GM13977 (cell line): Measurements from ENCODE around the gene IL1RAPL2.
"Not testable (repeated sequence)": the region's sequence is repeated elsewhere in the genome, so short reads cannot be mapped to it uniquely, and the experiment has no call there.

Experiments used
- DNase-seq: peaks from one replicate; pipeline ENCODE4 v3.0.0; 2012; ENCODE audit warnings: low spot score
- in situ Hi-C: fragments of 300-500 bp; cut with MboI; formaldehyde crosslinking; loops from one replicate; pipeline ENCODE4 v1.12.0; 2022; ENCODE audit warnings: low sequenced_read_pairs, low pct_unique_long_range_greater_than_20kb, mixed read lengths, inconsistent platforms; ENCODE audit not compliant: unreplicated experiment
- TF ChIP-seq, protein P1 (sequence below): IDR thresholded peaks from 2 replicates; pipeline ENCODE4 v1.5.1; 2012; ENCODE audit warnings: mild to moderate bottlenecking, control low read depth; ENCODE audit not compliant: insufficient read depth; ENCODE audit errors: extremely low read depth, missing control alignments

IL1RAPL2 gene

DNA sequence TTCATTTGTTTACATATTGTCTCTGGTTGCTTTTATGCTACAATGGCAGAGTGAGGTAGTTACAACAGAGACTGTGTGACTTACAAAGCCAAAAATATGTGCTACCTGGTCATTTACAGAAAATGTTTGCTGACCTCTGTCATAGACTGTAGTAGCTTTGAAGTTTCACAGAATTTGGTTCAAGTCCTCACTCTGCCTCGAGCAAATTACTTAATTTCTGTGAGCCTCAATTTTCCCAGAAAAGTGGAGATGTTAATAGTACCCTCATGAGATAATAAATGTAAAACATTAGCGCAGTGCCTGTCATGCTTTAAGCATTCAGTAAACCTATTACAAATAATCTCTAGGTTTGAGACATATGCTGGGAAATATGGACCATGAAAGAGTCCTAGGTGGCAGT is 1237.9 kb downstream of the IL1RAPL2 start:
- DNase-seq = no peak
- in situ Hi-C loops = no loop called here
- TF ChIP-seq, protein P1, sequence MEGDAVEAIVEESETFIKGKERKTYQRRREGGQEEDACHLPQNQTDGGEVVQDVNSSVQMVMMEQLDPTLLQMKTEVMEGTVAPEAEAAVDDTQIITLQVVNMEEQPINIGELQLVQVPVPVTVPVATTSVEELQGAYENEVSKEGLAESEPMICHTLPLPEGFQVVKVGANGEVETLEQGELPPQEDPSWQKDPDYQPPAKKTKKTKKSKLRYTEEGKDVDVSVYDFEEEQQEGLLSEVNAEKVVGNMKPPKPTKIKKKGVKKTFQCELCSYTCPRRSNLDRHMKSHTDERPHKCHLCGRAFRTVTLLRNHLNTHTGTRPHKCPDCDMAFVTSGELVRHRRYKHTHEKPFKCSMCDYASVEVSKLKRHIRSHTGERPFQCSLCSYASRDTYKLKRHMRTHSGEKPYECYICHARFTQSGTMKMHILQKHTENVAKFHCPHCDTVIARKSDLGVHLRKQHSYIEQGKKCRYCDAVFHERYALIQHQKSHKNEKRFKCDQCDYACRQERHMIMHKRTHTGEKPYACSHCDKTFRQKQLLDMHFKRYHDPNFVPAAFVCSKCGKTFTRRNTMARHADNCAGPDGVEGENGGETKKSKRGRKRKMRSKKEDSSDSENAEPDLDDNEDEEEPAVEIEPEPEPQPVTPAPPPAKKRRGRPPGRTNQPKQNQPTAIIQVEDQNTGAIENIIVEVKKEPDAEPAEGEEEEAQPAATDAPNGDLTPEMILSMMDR = no peak

GRCh38 chrX:105805655-105806054 is 1239.7 kb downstream of the IL1RAPL2 start:
- DNase-seq, in situ Hi-C loops: not testable (repeated sequence)

GRCh38 chrX:105816517-105816916 is 1250.5 kb downstream of the IL1RAPL2 start:
- TF ChIP-seq, protein P1 = no peak
- no peak for DNase-seq
- in situ Hi-C loops = no loop called here
